GM23338 (cell line): ENCODE data around the gene LDLRAD3. TPM values are rescaled to one million over a fixed set of nuclear protein-coding genes. Genes with fewer than 3 reads are reported as not detected.

Source experiments
- ATAC-seq: fragments of 200-7000 bp; cut with Tn5 transposase; 3 replicates; pipeline ENCODE4 v1.9.1; 2020
- DNase-seq: peaks from one replicate; pipeline ENCODE4 v3.0.0-alpha.2; 2015; ENCODE audit warnings: low spot score
- H2AFZ ChIP-seq: fragments of 200-600 bp; sonication (generic); 2 replicates; pipeline ENCODE4 v1.8.0; 2016; ENCODE audit warnings: antibody characterized with exemption, mild to moderate bottlenecking, moderate library complexity
- H3F3A ChIP-seq: fragments of 200-600 bp; sonication (generic); replicated peaks from 2 replicates; pipeline ENCODE4 v1.8.0; 2017; ENCODE audit warnings: antibody characterized with exemption, mixed run types, low read depth
- H3K27ac ChIP-seq: fragments of 200-600 bp; sonication (generic); 2 replicates; pipeline ENCODE4 v1.6.1; 2016; ENCODE audit warnings: low read depth
- H3K27me3 ChIP-seq: fragments of 200-600 bp; sonication (generic); 2 replicates; pipeline ENCODE4 v1.8.0; 2016; ENCODE audit warnings: mild to moderate bottlenecking, mixed run types, moderate library complexity; ENCODE audit not compliant: insufficient read depth
- H3K36me3 ChIP-seq: fragments of 200-600 bp; sonication (generic); 2 replicates; pipeline ENCODE4 v1.8.0; 2016; ENCODE audit warnings: mild to moderate bottlenecking; ENCODE audit not compliant: insufficient read depth
- H3K4me1 ChIP-seq: fragments of 200-600 bp; sonication (generic); 2 replicates; pipeline ENCODE4 v1.8.0; 2016; ENCODE audit warnings: mild to moderate bottlenecking, moderate library complexity; ENCODE audit not compliant: insufficient read depth
- H3K4me2 ChIP-seq: fragments of 200-600 bp; sonication (generic); 2 replicates; pipeline ENCODE4 v1.7.1; 2017; ENCODE audit warnings: mixed run types
- H3K4me3 ChIP-seq: fragments of 200-600 bp; sonication (generic); 2 replicates; pipeline ENCODE4 v1.6.1; 2016; ENCODE audit warnings: mixed run types
- H3K79me2 ChIP-seq: fragments of 200-600 bp; sonication (generic); replicated peaks from 2 replicates; pipeline ENCODE4 v1.8.0; 2017; ENCODE audit warnings: mild to moderate bottlenecking; ENCODE audit not compliant: insufficient read depth
- H3K9me2 ChIP-seq: fragments of 200-600 bp; sonication (generic); 2 replicates; pipeline ENCODE4 v1.8.0; 2017; ENCODE audit not compliant: insufficient read depth
- H4K20me1 ChIP-seq: fragments of 200-600 bp; sonication (generic); replicated peaks from 2 replicates; pipeline ENCODE4 v1.8.0; 2017; ENCODE audit warnings: mild to moderate bottlenecking; ENCODE audit not compliant: insufficient read depth
- H3K27ac Mint-ChIP-seq: 2 replicates; pipeline ENCODE4 v1.8.0; 2020; ENCODE audit warnings: inconsistent platforms, mild to moderate bottlenecking, moderate library complexity, mixed read lengths
- H3K27me3 Mint-ChIP-seq: 3 replicates; pipeline ENCODE4 v1.8.0; 2022; ENCODE audit warnings: low read depth, mild to moderate bottlenecking, moderate library complexity, mixed read lengths, inconsistent platforms; ENCODE audit not compliant: insufficient read depth, poor library complexity
- H3K36me3 Mint-ChIP-seq: 3 replicates; pipeline ENCODE4 v1.8.0; 2021; ENCODE audit warnings: low read depth, mild to moderate bottlenecking, inconsistent platforms, moderate library complexity, mixed read lengths
- H3K4me1 Mint-ChIP-seq: 3 replicates; pipeline ENCODE4 v1.8.0; 2020; ENCODE audit warnings: mild to moderate bottlenecking, inconsistent platforms, mixed read lengths
- H3K4me3 Mint-ChIP-seq: 3 replicates; pipeline ENCODE4 v1.8.0; 2021; ENCODE audit warnings: moderate library complexity, mild to moderate bottlenecking, inconsistent platforms, mixed read lengths
- H3K9me3 Mint-ChIP-seq: 3 replicates; pipeline ENCODE4 v1.8.0; 2020; ENCODE audit warnings: moderate library complexity, mild to moderate bottlenecking, inconsistent platforms, mixed read lengths
- CREB1 ChIP-seq: fragments of 250-450 bp; sonication (Bioruptor Pico); IDR thresholded peaks from 2 replicates; pipeline ENCODE4 v1.5.0; 2020; ENCODE audit warnings: low read depth, mild to moderate bottlenecking, moderate library complexity
- EZH2 ChIP-seq: fragments of 200-600 bp; sonication (generic); IDR thresholded peaks from one replicate; pipeline ENCODE4 v1.8.0; 2017; ENCODE audit warnings: antibody characterized with exemption, mild to moderate bottlenecking, low read depth; ENCODE audit not compliant: unreplicated experiment
- EZH2phosphoT487 ChIP-seq: fragments of 200-600 bp; sonication (generic); IDR thresholded peaks from one replicate; pipeline ENCODE4 v1.8.1; 2018; ENCODE audit warnings: antibody characterized with exemption; ENCODE audit not compliant: unreplicated experiment
- NANOG ChIP-seq: IDR thresholded peaks from 2 replicates; pipeline ENCODE4 v1.6.1; 2016; ENCODE audit warnings: antibody characterized with exemption, borderline replicate concordance
- POLR2AphosphoS5 ChIP-seq: IDR thresholded peaks from 2 replicates; pipeline ENCODE4 v1.6.1; 2016; ENCODE audit warnings: antibody characterized with exemption, low read depth
- STAT1 ChIP-seq: IDR thresholded peaks from one replicate; pipeline ENCODE4 v1.6.1; 2016; ENCODE audit warnings: antibody characterized with exemption; ENCODE audit not compliant: unreplicated experiment
- ZNF114 ChIP-seq: fragments of 250-450 bp; sonication (Bioruptor Pico); IDR thresholded peaks from 2 replicates; pipeline ENCODE4 v1.5.0; 2020; ENCODE audit warnings: mild to moderate bottlenecking, moderate library complexity
- ZNF331 ChIP-seq: fragments of 250-450 bp; sonication (Bioruptor Pico); IDR thresholded peaks from 2 replicates; pipeline ENCODE4 v1.5.0; 2020; ENCODE audit warnings: low read depth, mild to moderate bottlenecking, moderate library complexity
- polyA plus RNA-seq: library from polyadenylated mRNA; unstranded; fragments of >200 nt; fragmentation: Nextera tagmentation; extraction: Ambion mirVana; gene quantifications from 2 replicates; pipeline ENCODE4 v1.2.1, GENCODE V29; 2016
- total RNA-seq: library from RNA; depleted of rRNA; stranded (reverse); fragments of >200 nt; shearing (Covaris generic); gene quantifications from 2 replicates; pipeline ENCODE4 v1.2.3, GENCODE V29; 2014
- TF ChIP-seq, protein P1 (sequence below), 2 experiments: fragments of 200-600 bp in 1 of 2; sonication (generic) in 1 of 2; conservative IDR thresholded peaks; 2 replicates each; pipeline versions ENCODE4 v1.5.1 to v1.6.1; 2016 to 2017; ENCODE audit warnings: antibody characterized with exemption in 2 of 2, low read depth in 2 of 2, mild to moderate bottlenecking in 2 of 2, moderate library complexity in 1 of 2
- TF ChIP-seq, protein P2 (sequence below): IDR thresholded peaks from one replicate; pipeline ENCODE4 v1.6.1; 2018; ENCODE audit warnings: antibody characterized with exemption; ENCODE audit not compliant: unreplicated experiment
- TF ChIP-seq, protein P3 (sequence below): fragments of 250-450 bp; sonication (Bioruptor Pico); IDR thresholded peaks from 2 replicates; pipeline ENCODE4 v1.5.0; 2020; ENCODE audit warnings: mild to moderate bottlenecking, moderate library complexity
- TF ChIP-seq, protein P4 (sequence below): IDR thresholded peaks from 2 replicates; pipeline ENCODE4 v1.6.1; 2016; ENCODE audit warnings: antibody characterized with exemption

Gene LDLRAD3
- total and polyA plus RNA-seq, 2 experiments from 2014 or later, result 8.5 to 19.4 TPM

DNA sequence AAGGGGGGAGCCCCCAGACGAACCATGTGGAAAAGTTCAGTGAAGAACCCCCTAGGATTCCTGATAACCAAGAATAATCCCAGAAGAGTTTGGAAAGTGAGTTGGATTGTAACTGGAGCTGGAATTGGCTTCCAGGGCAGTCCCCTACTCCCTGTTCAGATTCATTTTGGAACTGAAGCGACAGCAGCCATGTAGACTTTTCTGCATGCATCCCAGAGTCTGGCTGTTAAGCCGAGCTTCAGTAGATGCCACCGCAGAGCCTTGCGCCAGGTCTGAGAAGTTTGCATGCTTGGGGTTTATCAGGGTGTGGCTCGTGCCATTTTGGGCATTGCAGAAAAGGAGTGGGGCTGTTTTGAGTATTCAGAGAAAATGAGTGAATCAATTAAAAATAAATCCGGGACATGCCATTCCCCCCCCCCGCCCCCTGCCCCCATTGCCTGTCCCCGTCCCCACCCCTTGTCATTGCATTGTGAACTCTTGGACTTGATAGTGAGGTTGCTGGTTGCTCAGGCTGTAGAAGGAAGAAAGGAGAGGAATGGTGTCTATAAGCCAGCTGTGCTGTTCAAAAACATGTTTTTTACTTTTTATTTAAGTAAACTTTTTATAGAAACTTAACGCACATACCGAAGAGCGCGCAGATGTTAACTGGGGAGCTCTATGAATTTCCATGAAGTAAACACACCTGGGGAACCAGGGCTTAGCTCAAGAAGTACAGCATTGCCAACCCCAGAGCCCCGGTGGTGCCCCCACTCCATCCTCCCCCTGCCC is 71.2 kb downstream of the LDLRAD3 start:
- Histone ChIP-seq H4K20me1 (peaks cover 3% of the 10 kb centered on the region; the same call in 1 of the 2 replicates), H3K4me2 (no peak overlapping the region), H2AFZ (no peak overlapping the region), H3K27me3 (no peaks in the 10 kb centered on the region), H3K9me2 (no peaks in the 10 kb centered on the region), H3K4me3 (no peak overlapping the region), H3K4me1 (no peaks in the 10 kb centered on the region), H3K36me3 (no peaks in the 10 kb centered on the region), H3K79me2 (peaks cover 68% of the 10 kb centered on the region), H3K27ac (no peak overlapping the region), H3F3A (no peaks in the 10 kb centered on the region)
- H3K27me3 Mint-ChIP-seq, result peaks cover 6% of the 10 kb centered on the region
- peaks cover 20% of the 10 kb centered on the region for H3K4me1 Mint-ChIP-seq
- TF ChIP-seq, protein P1, sequence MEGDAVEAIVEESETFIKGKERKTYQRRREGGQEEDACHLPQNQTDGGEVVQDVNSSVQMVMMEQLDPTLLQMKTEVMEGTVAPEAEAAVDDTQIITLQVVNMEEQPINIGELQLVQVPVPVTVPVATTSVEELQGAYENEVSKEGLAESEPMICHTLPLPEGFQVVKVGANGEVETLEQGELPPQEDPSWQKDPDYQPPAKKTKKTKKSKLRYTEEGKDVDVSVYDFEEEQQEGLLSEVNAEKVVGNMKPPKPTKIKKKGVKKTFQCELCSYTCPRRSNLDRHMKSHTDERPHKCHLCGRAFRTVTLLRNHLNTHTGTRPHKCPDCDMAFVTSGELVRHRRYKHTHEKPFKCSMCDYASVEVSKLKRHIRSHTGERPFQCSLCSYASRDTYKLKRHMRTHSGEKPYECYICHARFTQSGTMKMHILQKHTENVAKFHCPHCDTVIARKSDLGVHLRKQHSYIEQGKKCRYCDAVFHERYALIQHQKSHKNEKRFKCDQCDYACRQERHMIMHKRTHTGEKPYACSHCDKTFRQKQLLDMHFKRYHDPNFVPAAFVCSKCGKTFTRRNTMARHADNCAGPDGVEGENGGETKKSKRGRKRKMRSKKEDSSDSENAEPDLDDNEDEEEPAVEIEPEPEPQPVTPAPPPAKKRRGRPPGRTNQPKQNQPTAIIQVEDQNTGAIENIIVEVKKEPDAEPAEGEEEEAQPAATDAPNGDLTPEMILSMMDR (conservative IDR thresholded peaks at IDR 0.05; ENCODE audit: low read depth in 2 of 2), result no peak
- TF ChIP-seq ZNF331 (no peak), EZH2 (no peak), CREB1 (no peak), NANOG (no peak), POLR2AphosphoS5 (no peak), EZH2phosphoT487 (no peak), STAT1 (no peak), ZNF114 (CRISPR knock-in tag) (no peak)
- TF ChIP-seq, protein P2, sequence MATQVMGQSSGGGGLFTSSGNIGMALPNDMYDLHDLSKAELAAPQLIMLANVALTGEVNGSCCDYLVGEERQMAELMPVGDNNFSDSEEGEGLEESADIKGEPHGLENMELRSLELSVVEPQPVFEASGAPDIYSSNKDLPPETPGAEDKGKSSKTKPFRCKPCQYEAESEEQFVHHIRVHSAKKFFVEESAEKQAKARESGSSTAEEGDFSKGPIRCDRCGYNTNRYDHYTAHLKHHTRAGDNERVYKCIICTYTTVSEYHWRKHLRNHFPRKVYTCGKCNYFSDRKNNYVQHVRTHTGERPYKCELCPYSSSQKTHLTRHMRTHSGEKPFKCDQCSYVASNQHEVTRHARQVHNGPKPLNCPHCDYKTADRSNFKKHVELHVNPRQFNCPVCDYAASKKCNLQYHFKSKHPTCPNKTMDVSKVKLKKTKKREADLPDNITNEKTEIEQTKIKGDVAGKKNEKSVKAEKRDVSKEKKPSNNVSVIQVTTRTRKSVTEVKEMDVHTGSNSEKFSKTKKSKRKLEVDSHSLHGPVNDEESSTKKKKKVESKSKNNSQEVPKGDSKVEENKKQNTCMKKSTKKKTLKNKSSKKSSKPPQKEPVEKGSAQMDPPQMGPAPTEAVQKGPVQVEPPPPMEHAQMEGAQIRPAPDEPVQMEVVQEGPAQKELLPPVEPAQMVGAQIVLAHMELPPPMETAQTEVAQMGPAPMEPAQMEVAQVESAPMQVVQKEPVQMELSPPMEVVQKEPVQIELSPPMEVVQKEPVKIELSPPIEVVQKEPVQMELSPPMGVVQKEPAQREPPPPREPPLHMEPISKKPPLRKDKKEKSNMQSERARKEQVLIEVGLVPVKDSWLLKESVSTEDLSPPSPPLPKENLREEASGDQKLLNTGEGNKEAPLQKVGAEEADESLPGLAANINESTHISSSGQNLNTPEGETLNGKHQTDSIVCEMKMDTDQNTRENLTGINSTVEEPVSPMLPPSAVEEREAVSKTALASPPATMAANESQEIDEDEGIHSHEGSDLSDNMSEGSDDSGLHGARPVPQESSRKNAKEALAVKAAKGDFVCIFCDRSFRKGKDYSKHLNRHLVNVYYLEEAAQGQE, result no peak
- TF ChIP-seq, protein P3, sequence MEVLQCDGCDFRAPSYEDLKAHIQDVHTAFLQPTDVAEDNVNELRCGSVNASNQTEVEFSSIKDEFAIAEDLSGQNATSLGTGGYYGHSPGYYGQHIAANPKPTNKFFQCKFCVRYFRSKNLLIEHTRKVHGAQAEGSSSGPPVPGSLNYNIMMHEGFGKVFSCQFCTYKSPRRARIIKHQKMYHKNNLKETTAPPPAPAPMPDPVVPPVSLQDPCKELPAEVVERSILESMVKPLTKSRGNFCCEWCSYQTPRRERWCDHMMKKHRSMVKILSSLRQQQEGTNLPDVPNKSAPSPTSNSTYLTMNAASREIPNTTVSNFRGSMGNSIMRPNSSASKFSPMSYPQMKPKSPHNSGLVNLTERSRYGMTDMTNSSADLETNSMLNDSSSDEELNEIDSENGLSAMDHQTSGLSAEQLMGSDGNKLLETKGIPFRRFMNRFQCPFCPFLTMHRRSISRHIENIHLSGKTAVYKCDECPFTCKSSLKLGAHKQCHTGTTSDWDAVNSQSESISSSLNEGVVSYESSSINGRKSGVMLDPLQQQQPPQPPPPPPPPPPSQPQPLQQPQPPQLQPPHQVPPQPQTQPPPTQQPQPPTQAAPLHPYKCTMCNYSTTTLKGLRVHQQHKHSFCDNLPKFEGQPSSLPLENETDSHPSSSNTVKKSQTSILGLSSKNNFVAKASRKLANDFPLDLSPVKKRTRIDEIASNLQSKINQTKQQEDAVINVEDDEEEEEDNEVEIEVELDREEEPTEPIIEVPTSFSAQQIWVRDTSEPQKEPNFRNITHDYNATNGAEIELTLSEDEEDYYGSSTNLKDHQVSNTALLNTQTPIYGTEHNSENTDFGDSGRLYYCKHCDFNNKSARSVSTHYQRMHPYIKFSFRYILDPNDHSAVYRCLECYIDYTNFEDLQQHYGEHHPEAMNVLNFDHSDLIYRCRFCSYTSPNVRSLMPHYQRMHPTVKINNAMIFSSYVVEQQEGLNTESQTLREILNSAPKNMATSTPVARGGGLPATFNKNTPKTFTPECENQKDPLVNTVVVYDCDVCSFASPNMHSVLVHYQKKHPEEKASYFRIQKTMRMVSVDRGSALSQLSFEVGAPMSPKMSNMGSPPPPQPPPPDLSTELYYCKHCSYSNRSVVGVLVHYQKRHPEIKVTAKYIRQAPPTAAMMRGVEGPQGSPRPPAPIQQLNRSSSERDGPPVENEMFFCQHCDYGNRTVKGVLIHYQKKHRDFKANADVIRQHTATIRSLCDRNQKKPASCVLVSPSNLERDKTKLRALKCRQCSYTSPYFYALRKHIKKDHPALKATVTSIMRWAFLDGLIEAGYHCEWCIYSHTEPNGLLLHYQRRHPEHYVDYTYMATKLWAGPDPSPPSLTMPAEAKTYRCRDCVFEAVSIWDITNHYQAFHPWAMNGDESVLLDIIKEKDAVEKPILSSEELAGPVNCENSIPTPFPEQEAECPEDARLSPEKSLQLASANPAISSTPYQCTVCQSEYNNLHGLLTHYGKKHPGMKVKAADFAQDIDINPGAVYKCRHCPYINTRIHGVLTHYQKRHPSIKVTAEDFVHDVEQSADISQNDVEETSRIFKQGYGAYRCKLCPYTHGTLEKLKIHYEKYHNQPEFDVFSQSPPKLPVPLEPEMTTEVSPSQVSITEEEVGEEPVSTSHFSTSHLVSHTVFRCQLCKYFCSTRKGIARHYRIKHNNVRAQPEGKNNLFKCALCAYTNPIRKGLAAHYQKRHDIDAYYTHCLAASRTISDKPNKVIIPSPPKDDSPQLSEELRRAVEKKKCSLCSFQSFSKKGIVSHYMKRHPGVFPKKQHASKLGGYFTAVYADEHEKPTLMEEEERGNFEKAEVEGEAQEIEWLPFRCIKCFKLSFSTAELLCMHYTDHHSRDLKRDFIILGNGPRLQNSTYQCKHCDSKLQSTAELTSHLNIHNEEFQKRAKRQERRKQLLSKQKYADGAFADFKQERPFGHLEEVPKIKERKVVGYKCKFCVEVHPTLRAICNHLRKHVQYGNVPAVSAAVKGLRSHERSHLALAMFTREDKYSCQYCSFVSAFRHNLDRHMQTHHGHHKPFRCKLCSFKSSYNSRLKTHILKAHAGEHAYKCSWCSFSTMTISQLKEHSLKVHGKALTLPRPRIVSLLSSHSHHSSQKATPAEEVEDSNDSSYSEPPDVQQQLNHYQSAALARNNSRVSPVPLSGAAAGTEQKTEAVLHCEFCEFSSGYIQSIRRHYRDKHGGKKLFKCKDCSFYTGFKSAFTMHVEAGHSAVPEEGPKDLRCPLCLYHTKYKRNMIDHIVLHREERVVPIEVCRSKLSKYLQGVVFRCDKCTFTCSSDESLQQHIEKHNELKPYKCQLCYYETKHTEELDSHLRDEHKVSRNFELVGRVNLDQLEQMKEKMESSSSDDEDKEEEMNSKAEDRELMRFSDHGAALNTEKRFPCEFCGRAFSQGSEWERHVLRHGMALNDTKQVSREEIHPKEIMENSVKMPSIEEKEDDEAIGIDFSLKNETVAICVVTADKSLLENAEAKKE, result no peak
- TF ChIP-seq, protein P4, sequence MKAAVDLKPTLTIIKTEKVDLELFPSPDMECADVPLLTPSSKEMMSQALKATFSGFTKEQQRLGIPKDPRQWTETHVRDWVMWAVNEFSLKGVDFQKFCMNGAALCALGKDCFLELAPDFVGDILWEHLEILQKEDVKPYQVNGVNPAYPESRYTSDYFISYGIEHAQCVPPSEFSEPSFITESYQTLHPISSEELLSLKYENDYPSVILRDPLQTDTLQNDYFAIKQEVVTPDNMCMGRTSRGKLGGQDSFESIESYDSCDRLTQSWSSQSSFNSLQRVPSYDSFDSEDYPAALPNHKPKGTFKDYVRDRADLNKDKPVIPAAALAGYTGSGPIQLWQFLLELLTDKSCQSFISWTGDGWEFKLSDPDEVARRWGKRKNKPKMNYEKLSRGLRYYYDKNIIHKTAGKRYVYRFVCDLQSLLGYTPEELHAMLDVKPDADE, result no peak
- H3K4me3 Mint-ChIP-seq, result no peak overlapping the region
- DNase-seq (no peak), ATAC-seq (no peak)
- H3K36me3 Mint-ChIP-seq, result no peaks in the 10 kb centered on the region
- no peaks in the 10 kb centered on the region for H3K9me3 Mint-ChIP-seq
- H3K27ac Mint-ChIP-seq, result no peak overlapping the region
